Activated CD4-positive, alpha-beta T cell treated with anti-CD3 and anti-CD28 coated beads, Interleukin-2, amount 10 ng/mL, durations not matched to agents 7 days and 5 days (primary cell): ENCODE measurements around the gene GPR55. TPM values are rescaled to one million over a fixed set of nuclear protein-coding genes. Genes with fewer than 3 reads are reported as not detected.
"Not testable (repeated sequence)": the region's sequence is repeated elsewhere in the genome, so short reads cannot be mapped to it uniquely, and the experiment has no call there.

Experiments
- CTCF ChIA-PET: fragments of 350-600 bp; sonication (Branson Sonifier 250); formaldehyde crosslinking; loops from one replicate; lab custom pipeline; 2021; ENCODE audit warnings: antibody characterized with exemption; lab: Charles Lee
- POLR2A ChIA-PET: fragments of 350-600 bp; sonication (Branson Sonifier 250); formaldehyde crosslinking; loops from one replicate; lab custom pipeline; 2021; ENCODE audit warnings: antibody characterized with exemption; lab: Charles Lee
- DNase-seq: peaks from one replicate; pipeline ENCODE4 v3.0.0-alpha.2; 2020
- H3K27ac Mint-ChIP-seq: one replicate; pipeline ENCODE4 v1.8.0; 2021; ENCODE audit warnings: mild to moderate bottlenecking, moderate library complexity, mixed read lengths
- H3K27me3 Mint-ChIP-seq: one replicate; pipeline ENCODE4 v1.8.0; 2021; ENCODE audit warnings: mixed read lengths
- H3K36me3 Mint-ChIP-seq: one replicate; pipeline ENCODE4 v1.8.0; 2021; ENCODE audit warnings: low read depth, mixed read lengths
- H3K4me1 Mint-ChIP-seq: one replicate; pipeline ENCODE4 v1.8.0; 2021; ENCODE audit warnings: mixed read lengths
- H3K4me3 Mint-ChIP-seq: one replicate; pipeline ENCODE4 v1.8.0; 2021; ENCODE audit warnings: mild to moderate bottlenecking, moderate library complexity, mixed read lengths
- H3K9me3 Mint-ChIP-seq: one replicate; pipeline ENCODE4 v1.8.0; 2021; ENCODE audit warnings: mixed read lengths
- total RNA-seq, 2 experiments: library from RNA; stranded (reverse); gene quantifications; one replicate each; pipeline ENCODE4 v1.2.3, GENCODE V29; 2021

Gene GPR55, protein sequence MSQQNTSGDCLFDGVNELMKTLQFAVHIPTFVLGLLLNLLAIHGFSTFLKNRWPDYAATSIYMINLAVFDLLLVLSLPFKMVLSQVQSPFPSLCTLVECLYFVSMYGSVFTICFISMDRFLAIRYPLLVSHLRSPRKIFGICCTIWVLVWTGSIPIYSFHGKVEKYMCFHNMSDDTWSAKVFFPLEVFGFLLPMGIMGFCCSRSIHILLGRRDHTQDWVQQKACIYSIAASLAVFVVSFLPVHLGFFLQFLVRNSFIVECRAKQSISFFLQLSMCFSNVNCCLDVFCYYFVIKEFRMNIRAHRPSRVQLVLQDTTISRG
- total RNA-seq, result 1 to 10 TPM; 9.2 to 9.4 TPM

DNA sequence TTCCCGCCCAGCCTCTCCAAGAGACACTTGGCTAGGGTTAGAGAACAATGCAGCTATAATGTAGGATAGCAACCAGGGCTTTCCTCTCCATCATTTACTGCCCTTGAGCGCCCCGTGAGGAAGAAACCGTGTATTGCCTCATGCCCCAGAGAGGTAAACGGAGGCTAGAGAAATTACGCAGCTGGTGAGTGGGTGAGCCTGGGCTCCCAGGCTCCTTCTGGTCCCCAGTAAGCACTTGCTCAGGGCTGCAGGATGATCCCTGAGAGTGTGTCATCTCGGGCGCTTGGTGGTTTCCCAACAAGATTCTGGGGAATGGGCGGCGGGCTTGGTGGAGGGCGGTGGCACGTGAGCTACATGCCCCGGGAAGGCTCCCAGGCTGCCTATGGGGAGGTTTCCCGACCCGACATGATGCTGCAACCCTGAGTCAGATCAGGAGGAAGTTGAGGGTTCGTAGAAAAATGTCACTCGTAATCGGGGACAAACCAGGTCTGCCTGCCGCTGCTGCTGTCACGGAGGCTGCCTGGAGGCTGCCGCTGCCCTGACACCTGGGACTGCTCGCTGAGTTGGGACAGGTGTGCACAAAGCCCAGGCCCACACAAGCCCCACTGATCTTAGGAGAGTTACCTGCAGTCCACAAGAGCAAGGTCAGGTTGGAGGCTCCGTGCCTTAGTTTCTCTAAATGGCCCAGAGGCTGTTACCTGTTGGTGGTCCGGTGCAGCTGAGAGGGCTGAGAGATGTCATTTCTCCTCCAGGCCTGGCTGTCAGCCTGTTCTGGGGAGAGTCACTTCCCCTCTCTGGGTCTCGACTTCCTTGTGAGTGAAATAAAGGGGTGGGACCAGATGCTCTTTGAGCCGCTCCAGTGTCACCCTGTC is at the start of gene GPR55:
Gene GPR55, minus strand, starts transcription at position 773 of the 872 bp plus-strand sequence. CDS start 14,280 bp downstream, outside the sequence.
- Mint-ChIP-seq H3K27ac (peak within 1 kb of the TSS; percentile 90), H3K36me3 (no peaks in the 10 kb centered on the region), H3K4me3 (peak within 1 kb of the TSS; percentile 77), H3K4me1 (peaks cover 54% of the 10 kb centered on the region), H3K27me3 (peaks cover 4% of the 10 kb centered on the region), H3K9me3 (no peaks in the 10 kb centered on the region)
- DNase-seq, result peak; percentile 41
- ChIA-PET CTCF (interaction anchor here (0.5 to 2.0 kb wide), 6 partner anchors 13 to 494 kb away, joined by 3 to 9 read pairs (median 4); no protein-coding TSS in a partner anchor), POLR2A (interaction anchor here (0.7 to 1.4 kb wide), 2 partner anchors 23 to 60 kb away, joined by 3 to 5 read pairs; no protein-coding TSS in a partner anchor)

DNA sequence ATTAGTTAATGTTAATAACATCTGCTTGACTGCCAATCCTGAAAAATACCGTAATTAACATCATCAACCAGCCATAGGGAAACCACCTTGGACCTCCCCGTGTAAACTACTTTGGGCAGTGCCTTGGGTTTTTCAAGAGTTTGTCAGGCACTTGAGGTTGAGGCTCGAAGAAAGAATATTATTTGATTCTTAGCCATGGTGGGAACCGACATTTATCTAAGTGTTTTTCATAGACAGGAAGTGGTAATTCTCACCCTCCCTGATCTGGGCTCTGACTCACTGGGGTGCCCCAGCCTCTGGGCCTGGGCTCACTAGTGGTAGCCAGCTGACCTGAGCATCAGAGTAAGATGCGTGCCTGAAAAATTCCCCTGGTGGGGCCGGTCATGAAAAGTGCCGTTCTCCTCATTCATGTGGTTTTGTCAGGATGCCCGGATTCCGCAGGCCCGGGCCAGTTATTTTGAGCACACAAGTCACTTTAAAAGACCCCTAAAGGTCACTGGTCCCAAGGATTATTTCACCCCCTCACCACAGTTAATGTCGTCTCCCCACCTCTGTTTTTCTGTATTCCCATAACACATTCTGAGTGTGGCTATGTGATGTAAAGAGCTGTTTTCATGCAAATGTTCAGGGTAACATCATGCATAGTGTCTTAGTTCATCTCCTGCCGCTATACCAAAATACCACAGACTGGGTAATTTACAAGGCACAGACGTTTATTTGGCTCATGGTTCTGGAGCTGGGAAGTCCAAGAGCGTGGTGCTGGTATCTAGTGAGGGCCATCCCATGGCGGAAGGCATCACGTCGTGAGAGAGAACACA is 49.3 kb upstream of the GPR55 start:
- CTCF ChIA-PET, result interaction anchor here (0.9 to 2.8 kb wide), 4 partner anchors 8 to 54 kb away, joined by 3 to 11 read pairs (median 5); no protein-coding TSS in a partner anchor
- H3K4me3 Mint-ChIP-seq, result peak overlapping the region; percentile 33
- H3K27ac Mint-ChIP-seq, result peak overlapping the region; percentile 87
- POLR2A ChIA-PET, result no interaction called here
- H3K27me3 Mint-ChIP-seq, result peaks cover 9% of the 10 kb centered on the region
- DNase-seq, result peak; percentile 60
- H3K4me1 Mint-ChIP-seq, result peaks cover 57% of the 10 kb centered on the region
- no peaks in the 10 kb centered on the region for H3K36me3 Mint-ChIP-seq
- H3K9me3 Mint-ChIP-seq, result peaks cover 5% of the 10 kb centered on the region

DNA sequence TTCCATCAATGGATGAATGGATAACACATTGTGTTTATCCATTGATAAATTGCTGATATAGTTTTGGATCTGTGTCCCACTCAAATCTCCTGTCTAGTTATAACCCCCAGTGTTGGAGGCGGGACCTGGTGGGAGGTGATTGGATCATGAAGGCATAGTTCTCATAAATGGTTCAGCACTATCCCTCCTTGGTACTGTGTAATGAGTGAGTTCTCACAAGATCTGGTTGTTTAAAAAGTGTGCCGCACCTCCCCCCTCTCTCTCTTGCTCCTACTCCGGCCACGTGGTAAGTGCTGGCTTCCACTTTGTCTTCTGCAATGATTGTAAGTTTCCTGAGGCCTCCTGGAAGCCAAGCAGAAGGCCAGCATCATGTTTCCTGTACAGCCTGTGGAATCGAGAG is 47.0 kb upstream of the GPR55 start:
- POLR2A ChIA-PET, result no interaction called here
- H3K36me3 Mint-ChIP-seq, result no peaks in the 10 kb centered on the region
- no peak overlapping the region for H3K4me3 Mint-ChIP-seq
- CTCF ChIA-PET, result interaction anchor here (0.8 kb wide), 1 partner anchor 9 kb away, joined by 3 read pairs; no protein-coding TSS in a partner anchor
- H3K27ac Mint-ChIP-seq, result no peak overlapping the region
- DNase-seq, result no peak
- peaks cover 9% of the 10 kb centered on the region for H3K27me3 Mint-ChIP-seq
- peaks cover 5% of the 10 kb centered on the region for H3K9me3 Mint-ChIP-seq
- peaks cover 43% of the 10 kb centered on the region for H3K4me1 Mint-ChIP-seq

DNA sequence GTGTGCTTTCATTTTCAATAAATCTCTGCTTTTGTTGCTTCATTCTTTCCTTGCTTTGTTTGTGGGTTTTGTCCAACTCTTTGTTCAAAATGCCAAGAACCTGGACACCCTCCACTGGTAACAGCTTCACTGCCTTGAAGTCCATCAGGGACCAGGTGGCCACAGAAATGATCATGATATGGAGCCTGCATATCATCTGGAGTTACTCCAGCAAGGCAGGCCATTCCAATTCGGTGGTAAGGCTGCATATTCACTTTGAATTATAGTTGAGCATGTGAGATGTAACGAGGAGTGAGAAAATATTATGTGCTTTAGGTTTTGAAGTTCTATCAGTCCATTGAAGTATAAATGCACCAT is 44.6 kb upstream of the GPR55 start:
- ChIA-PET POLR2A (no interaction called here), CTCF (interaction anchor here (0.6 to 1.0 kb wide), 3 partner anchors 12 to 23 kb away, joined by 3 to 4 read pairs (median 3); no protein-coding TSS in a partner anchor)
- H3K4me1 Mint-ChIP-seq, result peaks cover 23% of the 10 kb centered on the region
- no peak overlapping the region for H3K27ac Mint-ChIP-seq
- no peaks in the 10 kb centered on the region for H3K36me3 Mint-ChIP-seq
- no peaks in the 10 kb centered on the region for H3K27me3 Mint-ChIP-seq
- H3K4me3 Mint-ChIP-seq, result peak overlapping the region; percentile 6
- H3K9me3 Mint-ChIP-seq, result peaks cover 1% of the 10 kb centered on the region
- DNase-seq, result no peak

DNA sequence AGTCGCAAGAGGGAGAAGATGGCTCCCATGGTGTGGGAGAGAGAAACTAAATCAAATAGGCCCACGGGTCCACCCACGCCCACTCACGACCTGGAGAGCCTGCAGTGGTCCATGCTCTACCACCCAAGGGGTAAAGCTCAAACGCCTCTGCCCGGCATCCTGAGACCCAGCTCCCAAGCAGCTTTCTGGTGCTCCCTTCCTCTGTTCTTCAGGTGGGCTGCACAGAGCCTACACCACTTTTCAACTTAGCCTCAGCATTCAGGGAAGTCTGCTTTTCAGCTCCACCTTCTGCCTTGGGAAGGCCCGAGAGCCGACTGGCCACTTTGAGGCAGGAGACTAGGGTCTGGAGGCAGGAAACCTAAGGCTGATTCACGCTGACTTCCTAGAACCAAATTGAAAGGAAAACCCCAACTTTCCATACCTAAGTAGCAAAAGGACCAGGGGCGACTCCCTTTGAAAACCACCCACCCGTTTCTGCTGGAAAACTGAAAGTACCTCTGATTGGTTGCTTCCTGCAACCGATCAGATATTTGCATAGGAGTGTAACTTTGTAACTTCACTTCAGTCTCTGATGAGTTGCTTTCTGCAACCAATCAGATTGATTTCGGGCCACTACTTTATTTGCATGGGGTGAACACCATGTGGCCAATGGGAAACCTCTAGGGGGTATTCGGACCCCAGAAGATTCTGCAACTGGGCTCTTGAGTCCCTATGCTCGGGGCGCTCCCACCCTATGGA is 44.0 kb upstream of the GPR55 start:
- ChIA-PET CTCF (interaction anchor here (0.9 to 1.0 kb wide), 2 partner anchors 24 to 128 kb away, joined by 3 read pairs; no protein-coding TSS in a partner anchor), POLR2A (no interaction called here)
- Mint-ChIP-seq H3K4me3 (peak overlapping the region; percentile 29), H3K4me1 (peaks cover 18% of the 10 kb centered on the region), H3K36me3 (no peaks in the 10 kb centered on the region), H3K27me3 (no peaks in the 10 kb centered on the region), H3K27ac (no peak overlapping the region), H3K9me3 (no peaks in the 10 kb centered on the region)
- DNase-seq, result no peak

DNA sequence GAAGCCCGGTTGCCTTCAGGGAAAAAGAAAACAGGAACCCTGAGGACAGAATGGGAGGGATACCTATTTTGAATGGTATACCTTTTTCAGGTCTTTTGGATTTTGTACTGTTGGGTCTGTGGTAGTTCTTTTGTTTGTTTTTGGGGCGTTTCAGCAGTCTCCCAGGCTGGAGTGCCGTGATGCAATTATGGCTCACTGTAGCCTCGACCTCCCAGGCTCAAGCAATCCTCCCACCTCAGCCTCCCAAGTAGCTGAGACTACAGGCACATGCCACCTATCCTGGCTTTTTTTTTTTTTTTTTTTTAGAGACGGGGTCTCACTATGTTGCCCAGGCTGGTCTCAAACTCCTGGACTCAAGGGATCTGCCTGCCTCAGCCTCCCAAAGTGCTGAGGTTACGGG is 43.3 kb upstream of the GPR55 start:
- H3K27me3 Mint-ChIP-seq, POLR2A ChIA-PET, H3K36me3 Mint-ChIP-seq, H3K4me3 Mint-ChIP-seq, H3K27ac Mint-ChIP-seq, DNase-seq, H3K9me3 Mint-ChIP-seq: not testable (repeated sequence)
- CTCF ChIA-PET, result interaction anchor here (0.9 to 1.1 kb wide), 2 partner anchors 10 to 128 kb away, joined by 3 read pairs; no protein-coding TSS in a partner anchor
- peaks cover 11% of the 10 kb centered on the region for H3K4me1 Mint-ChIP-seq

DNA sequence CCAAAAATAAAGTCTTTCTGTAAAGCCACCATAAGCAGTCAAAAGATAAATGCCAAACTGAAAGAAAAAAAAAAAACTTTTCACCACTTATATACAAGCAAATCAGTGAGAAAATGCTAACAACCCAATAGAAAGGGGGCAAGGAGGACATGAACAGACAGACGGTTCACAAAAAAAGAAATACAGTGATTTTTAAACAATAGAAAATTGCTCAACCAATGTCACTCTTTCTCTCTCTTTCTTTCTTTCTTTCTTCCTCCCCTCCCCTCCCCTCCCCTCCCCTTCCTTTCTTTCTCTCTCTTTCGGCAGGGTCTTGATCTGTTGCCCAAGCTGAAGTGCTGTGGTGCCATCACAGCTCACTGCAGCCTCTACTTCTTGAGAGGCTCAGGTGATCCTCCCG is 42.1 kb upstream of the GPR55 start:
- Mint-ChIP-seq H3K4me3 (no peak overlapping the region), H3K27ac (no peak overlapping the region), H3K36me3 (no peaks in the 10 kb centered on the region), H3K9me3 (no peaks in the 10 kb centered on the region), H3K4me1 (peaks cover 8% of the 10 kb centered on the region), H3K27me3 (no peaks in the 10 kb centered on the region)
- ChIA-PET CTCF (interaction anchor here (1.6 kb wide), 1 partner anchor 486 kb away, joined by 3 read pairs; no protein-coding TSS in a partner anchor), POLR2A (no interaction called here)
- DNase-seq, result no peak

DNA sequence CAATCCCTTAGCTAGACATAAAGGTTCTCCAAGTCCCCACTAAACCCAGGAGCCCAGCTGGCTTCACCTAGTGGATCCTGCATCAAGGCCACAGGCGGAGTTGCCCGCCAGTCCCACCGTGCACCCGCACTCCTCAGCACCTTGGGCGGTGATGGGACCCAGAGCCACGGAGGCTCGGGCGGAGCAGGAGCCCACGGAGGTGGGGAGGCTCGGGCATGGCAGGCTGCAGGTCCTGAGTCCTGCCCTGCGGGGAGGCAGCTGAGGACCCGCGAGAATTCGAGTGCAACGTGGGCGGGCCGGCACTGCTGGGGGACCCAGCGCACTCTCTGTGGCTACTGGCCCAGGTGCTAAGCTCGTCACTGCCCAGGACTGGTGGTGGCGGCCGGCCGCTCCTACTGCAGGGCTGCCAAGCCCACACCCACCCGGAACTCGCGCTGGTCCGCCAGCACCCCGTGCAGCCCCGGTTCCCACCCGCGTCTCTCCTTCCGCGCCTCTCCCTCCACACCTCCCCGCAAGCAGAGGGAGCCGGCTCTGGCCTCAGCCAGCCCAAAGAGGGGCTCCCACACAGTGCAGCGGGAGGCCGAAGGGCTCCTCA is 39.2 kb upstream of the GPR55 start:
- no peak for DNase-seq
- ChIA-PET CTCF (interaction anchor here (0.7 kb wide), 1 partner anchor 897 kb away, joined by 3 read pairs; no protein-coding TSS in a partner anchor), POLR2A (no interaction called here)
- Mint-ChIP-seq H3K27me3 (peaks cover 12% of the 10 kb centered on the region), H3K27ac (no peak overlapping the region), H3K4me1 (peaks cover 2% of the 10 kb centered on the region), H3K4me3 (no peak overlapping the region), H3K36me3 (no peaks in the 10 kb centered on the region), H3K9me3 (no peaks in the 10 kb centered on the region)

DNA sequence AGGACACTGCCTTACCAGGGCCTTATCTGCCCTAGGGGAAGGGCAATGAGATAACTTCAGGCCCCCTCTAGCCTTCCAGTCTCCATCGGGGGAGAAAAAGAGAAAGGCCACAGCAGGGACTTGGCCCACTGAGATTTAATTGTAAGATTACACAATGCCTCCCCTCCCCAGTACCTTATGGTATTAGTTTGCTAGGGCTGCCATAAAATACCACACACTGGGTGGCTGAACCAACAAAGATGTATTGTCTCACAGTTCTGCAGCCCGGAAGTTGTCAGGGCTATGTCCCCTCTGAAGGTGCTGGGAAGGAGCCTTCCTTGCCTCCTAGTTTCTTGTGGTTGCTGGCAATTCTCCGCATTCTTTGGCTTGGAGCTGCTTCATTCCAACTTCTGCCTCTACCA is 36.0 kb upstream of the GPR55 start:
- no peak for DNase-seq
- POLR2A ChIA-PET, result no interaction called here
- Mint-ChIP-seq H3K27me3 (peaks cover 28% of the 10 kb centered on the region), H3K4me1 (peaks cover 18% of the 10 kb centered on the region), H3K4me3 (no peak overlapping the region), H3K9me3 (no peaks in the 10 kb centered on the region), H3K27ac (no peak overlapping the region), H3K36me3 (no peaks in the 10 kb centered on the region)
- CTCF ChIA-PET, result interaction anchor here (2.6 kb wide), 1 partner anchor 13 kb away, joined by 10 read pairs; no protein-coding TSS in a partner anchor

DNA sequence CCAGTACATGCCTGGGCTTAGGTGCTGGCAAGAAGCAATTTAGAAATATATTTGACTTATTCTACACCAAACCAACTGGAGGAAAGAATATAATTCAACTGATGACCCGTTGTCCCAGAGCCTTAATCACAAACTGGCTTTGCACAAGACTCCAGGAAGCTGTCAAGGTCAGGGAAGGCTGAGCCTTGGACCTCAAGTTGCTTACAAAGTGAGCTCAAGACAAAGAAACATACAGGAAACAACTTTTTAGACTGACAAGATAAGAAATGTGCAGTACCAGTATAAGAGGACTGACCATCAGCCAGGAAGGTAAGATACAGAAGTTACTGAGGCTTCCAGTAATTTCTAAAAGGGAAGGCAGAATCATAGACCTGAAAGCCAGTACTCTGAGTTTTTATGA is 35.0 kb upstream of the GPR55 start:
- H3K9me3 Mint-ChIP-seq, result no peaks in the 10 kb centered on the region
- H3K4me1 Mint-ChIP-seq, result peaks cover 21% of the 10 kb centered on the region
- no peak overlapping the region for H3K27ac Mint-ChIP-seq
- ChIA-PET CTCF (interaction anchor here (0.6 to 2.6 kb wide), 5 partner anchors 12 to 973 kb away, joined by 3 to 10 read pairs (median 3); no protein-coding TSS in a partner anchor), POLR2A (no interaction called here)
- no peak overlapping the region for H3K4me3 Mint-ChIP-seq
- no peaks in the 10 kb centered on the region for H3K36me3 Mint-ChIP-seq
- peaks cover 31% of the 10 kb centered on the region for H3K27me3 Mint-ChIP-seq
- no peak for DNase-seq
